Umbilical cord (tissue), 2 donors: ENCODE results near the gene RPL3. TPM values are rescaled to one million over a fixed set of nuclear protein-coding genes. Genes with fewer than 3 reads are reported as not detected.
A peak's percentile ranks its signal among the peaks of the same experiment; 100 is the strongest.

Experiments used
- DNase-seq: peaks from one replicate; pipeline ENCODE4 v3.0.0-alpha.2; 2015; ENCODE audit warnings: low spot score
- total RNA-seq: library from RNA; depleted of rRNA; stranded (reverse); fragments of >200 nt; gene quantifications from one replicate; pipeline ENCODE4 v1.2.3, GENCODE V29; 2014; ENCODE audit warnings: low replicate concordance; ENCODE audit not compliant: insufficient read depth

Gene RPL3
- total RNA-seq, 1 donor from 2014 or later = 2,339 TPM

GRCh38 chr22:39299829-39300178, 19.6 kb downstream of the RPL3 start:
- DNase-seq = no peak

- DNase-seq = no peak
Observed at GRCh38 chr22:39298241-39298987, 21.0 kb downstream of the RPL3 start.

GRCh38 chr22:39297490-39298240, 21.8 kb downstream of the RPL3 start:
- DNase-seq = no peak

GRCh38 chr22:39296981-39297489, 22.4 kb downstream of the RPL3 start:
- no peak for DNase-seq

- DNase-seq = no peak
Observed at GRCh38 chr22:39296535-39296934, 22.9 kb downstream of the RPL3 start.

GRCh38 chr22:39294571-39295468, 24.6 kb downstream of the RPL3 start:
- no peak for DNase-seq

- no peak for DNase-seq
Observed at GRCh38 chr22:39293766-39294368, 25.6 kb downstream of the RPL3 start.

- peak; percentile 78 for DNase-seq
Observed at GRCh38 chr22:39292561-39293074, 26.8 kb downstream of the RPL3 start.

GRCh38 chr22:39292031-39292462, 27.4 kb downstream of the RPL3 start:
- no peak for DNase-seq

- no peak for DNase-seq
Observed at GRCh38 chr22:39291523-39291922, 27.9 kb downstream of the RPL3 start.

- DNase-seq = peak; percentile 65
Observed at GRCh38 chr22:39290724-39291161, 28.7 kb downstream of the RPL3 start.

GRCh38 chr22:39289975-39290720, 29.3 kb downstream of the RPL3 start:
- no peak for DNase-seq

- no peak for DNase-seq
Observed at GRCh38 chr22:39289533-39289932, 29.9 kb downstream of the RPL3 start.

GRCh38 chr22:39288135-39288898, 31.1 kb downstream of the RPL3 start:
- DNase-seq = no peak

- DNase-seq = peak; percentile 70
Observed at GRCh38 chr22:39287076-39287725, 32.2 kb downstream of the RPL3 start.

GRCh38 chr22:39284983-39285382, 34.4 kb downstream of the RPL3 start:
- no peak for DNase-seq

- no peak for DNase-seq
Observed at GRCh38 chr22:39284142-39284980, 35.1 kb downstream of the RPL3 start.
